ENCODE measurements around the gene MISP.
A peak's percentile ranks its signal among the peaks of the same experiment; 100 is the strongest.

Gene MISP

GRCh38 chr19:812049-812746, 61.3 kb downstream of the MISP start:
- peak in 1 of 2 experiments; percentile 47 for DNase-seq

DNA sequence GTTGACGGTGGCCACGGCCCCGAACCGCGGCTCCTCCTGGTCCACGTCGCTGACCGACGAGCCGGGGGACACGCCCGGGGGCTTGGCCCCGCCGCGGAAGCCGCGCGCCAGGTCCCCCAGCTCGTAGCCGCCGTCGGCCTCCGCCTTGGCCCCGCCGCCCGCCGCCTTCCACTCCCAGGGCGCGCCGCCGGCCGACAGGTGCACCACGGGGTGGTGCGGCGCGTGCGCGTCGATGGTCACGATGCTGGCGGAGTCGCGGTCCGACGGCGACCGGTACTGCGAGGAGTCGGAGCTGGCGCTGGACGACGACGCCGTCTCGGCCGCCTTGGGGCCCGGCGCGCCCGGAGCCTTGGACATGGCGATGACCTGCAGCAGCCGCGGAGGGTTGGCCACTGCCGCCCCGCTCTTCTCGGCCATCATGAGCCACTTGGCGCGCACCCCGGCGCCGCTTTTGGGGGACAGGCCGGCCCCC, 61.9 kb downstream of the MISP start:
- DNase-seq, result no peak

DNA sequence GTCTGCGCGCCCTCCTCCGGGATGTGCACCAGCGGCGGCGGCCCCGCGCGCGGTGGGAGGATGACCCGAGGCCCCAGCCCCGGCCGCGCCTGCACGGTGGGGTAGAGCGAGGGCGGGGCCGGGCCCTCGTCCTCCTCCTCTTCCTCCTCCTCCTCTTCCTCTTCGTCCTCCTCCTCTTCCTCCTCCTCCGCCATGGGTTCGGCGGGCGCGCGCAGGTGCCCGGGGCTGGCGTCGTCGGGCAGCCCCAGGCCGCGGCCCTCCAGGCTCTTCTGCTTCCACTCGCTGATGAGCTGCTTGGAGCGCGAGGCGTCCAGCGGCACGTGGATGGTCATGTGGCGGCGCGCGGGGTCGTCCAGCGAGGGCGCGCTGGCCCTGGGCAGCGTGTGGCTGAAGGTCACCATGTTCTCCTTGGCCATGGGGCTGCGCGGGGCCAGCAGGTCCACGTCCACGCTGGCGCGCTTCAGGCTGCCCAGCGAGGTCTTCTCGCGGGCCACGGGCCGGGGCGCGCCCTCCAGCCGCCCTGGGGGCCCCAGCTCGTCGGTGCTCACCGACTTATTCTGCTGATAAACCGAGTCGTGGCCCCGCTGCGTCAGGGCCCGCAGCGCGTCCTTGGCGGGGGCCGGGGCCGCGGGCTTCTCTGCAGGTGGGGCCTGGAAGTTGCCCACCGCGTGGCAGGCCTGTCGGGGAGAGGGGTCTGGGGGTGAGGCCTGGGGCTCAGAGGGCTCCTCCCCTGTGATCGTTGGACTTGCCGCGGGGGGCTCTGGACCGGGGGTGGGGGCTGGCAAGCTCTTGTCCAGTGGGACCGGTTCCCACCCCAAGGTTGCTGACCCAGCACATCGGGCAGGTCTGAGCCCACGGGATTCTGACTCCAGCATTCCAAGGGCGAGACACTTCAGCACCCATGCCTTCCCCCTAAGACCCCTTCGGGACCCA, 62.6 kb downstream of the MISP start:
- no peak for DNase-seq
